ENCODE results near the gene HRNR.

Gene HRNR

DNA sequence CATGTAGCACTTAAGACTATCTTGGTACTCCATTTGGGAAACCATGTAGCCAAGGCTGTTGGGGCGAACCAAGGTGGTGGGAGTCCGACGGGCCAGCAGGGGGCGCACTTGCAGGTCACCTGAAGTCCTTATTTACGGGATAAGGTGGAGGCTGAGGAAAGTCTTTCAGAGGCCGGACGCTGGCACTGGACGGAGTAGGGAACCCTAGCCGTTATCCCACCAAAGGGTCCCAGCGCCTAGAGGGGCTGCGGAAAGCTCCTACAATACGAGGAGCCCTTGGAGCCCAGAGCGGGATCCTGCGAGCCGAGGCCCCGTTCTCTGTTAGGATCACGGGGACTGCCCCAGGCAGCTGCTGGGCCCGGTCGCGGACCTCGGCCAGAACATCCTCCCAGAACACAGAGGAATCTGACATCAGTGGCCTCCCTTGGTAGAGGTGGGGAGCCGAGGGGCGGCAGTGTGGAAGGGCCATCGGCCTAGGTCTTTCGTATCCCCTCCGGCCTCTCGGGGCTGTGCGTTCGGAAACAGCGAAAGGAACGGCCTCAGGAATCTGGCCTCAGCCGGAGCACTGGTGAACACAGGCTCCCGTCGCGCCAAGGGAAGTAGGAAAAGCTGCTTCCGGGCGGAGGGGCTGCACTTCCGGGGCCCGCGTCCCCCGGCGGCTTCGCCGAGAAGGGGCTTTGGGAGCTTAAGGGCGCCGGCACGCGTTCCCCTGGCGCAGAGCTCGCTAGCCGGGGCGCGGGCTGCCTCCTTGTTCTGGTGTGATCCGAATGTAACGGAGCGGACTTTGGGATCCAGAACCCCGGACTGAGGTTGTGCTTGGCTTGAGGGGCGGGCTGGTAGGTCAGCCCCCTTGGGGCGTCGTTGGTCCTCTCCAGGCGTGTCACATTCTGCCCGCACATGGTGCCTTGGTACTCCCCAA is 35.1 kb downstream of the HRNR start:
- peak; percentile 42 for DNase-seq

DNA sequence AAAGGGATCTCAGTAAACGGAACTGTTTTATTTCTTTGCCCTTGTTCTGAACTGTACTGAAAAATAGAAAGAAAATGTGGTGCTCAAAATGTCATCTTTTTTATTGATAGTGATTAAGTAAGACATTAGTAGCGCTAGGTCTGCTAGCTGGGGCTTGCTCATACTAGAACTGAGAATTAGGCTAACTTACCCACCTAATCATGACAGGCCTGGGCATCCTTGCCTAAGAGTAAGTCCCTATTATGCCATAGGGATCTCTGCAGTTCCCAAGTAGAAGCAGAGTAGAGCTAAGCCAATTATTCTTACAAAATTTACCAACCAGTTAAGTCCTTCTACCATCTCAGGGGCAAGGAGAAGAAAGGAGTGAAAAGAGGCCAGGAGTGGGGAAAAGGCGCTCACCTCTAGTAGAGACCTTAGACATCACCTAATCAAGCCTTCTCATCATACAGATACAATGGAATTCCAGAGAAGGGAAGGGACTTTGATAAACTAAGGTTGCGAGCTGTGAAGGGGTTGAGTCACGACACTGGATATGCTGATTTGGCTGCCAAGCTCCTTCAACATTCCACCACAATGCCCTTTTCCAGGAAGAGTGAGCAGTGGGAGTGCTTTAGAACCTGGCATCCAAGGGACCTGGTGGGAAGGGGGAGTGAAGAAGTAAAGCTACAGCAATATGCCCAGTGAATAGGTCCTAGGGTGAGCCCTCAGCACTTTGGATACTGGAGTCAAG is 37.3 kb downstream of the HRNR start:
- no peak for DNase-seq

GRCh38 chr1:152185544-152186391 is 38.2 kb downstream of the HRNR start:
- peak; percentile 26 for DNase-seq

DNA sequence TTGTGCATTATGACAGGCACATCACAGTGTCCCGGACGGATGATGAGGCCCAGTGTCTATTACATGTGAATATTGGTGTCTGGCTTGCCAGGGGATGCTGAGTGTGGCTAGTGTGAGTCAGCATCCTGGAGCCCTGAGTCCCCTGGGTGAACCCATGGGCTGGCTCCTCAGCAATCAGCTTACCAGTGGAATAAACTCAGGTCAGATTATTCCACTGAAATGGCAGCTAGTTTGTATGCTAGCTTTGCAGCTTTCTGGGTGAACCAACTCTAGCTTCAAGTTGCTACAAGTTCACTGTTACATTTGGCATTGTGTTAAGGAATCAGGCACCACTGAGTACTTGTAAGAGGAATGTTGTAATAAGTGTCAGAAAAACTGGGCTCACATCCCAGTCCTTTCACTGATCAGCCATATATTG is 41.0 kb downstream of the HRNR start:
- DNase-seq, result no peak

- no peak for DNase-seq
These were observed 41.6 kb downstream of the HRNR start for GRCh38 chr1:152182431-152182830.

DNA sequence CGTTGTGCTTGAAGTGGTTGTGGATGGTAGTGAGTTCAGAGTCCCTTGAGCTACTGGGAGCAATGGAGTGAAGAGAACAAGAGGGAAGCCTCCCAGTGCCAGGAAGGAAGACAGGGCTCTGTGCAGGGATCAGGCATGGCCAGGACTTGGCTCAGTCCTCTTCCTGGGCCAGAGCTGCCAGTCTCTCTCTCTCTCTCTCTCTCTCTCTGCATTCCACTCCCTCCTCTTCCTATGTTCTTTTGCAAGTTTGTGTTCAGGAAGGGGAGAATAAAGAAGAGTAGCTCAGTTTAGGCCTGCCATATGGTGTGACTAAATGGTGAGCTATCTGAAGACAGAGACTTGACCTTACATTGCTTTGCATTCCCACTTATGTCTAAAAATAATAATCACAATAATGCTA is 44.4 kb downstream of the HRNR start:
- no peak for DNase-seq

DNA sequence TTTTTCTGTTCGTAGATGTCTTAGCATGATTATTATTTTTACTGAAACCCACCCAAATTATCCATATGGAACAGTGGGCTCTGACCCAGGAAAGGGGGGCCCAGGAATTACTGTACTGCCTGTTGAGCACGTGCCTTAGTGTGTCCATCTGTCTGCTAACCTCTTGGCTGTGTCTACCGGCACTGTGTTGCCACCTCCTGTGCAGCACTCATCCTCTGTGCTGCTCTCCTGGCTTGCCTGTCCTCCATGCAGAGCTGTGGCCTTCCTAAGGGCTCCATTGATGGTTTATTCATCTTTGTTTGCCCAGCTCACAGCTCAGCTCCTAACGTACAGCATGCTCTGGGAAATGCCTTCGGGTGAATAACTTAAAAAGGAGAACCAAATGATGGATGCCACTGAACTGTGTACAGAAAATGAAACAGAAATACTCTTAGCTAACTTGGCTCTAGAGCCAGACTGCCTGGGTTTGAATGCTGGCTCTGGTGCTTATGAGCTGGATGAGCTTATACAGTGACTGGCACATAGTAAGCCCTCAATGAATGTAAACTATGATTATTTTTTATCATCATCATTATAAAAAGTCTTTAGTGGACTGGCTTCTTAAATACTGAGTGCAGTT is 53.6 kb downstream of the HRNR start:
- no peak for DNase-seq

- no peak for DNase-seq
These were observed 54.5 kb downstream of the HRNR start for GRCh38 chr1:152169366-152170025.

DNA sequence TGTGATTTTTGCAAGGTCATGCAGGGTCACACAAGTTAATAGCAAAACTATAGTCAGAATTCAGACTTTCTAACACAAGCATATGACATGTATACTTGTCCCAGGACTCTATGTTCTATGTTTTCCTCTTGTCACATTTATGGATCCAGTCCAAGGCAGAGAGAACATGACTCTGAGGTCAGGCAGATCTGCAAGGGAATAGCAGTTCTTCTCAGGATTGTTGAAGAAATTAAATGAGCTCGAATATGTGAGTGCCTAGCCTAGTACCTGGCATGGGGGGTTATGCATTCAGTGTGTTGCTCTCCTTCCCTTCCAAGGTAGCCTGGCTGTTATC is 55.5 kb downstream of the HRNR start:
- DNase-seq, result no peak

- DNase-seq, result no peak
These were observed 56.0 kb downstream of the HRNR start for GRCh38 chr1:152167835-152168534.

- DNase-seq, result no peak
These were observed 57.0 kb downstream of the HRNR start for GRCh38 chr1:152166966-152167365.

DNA sequence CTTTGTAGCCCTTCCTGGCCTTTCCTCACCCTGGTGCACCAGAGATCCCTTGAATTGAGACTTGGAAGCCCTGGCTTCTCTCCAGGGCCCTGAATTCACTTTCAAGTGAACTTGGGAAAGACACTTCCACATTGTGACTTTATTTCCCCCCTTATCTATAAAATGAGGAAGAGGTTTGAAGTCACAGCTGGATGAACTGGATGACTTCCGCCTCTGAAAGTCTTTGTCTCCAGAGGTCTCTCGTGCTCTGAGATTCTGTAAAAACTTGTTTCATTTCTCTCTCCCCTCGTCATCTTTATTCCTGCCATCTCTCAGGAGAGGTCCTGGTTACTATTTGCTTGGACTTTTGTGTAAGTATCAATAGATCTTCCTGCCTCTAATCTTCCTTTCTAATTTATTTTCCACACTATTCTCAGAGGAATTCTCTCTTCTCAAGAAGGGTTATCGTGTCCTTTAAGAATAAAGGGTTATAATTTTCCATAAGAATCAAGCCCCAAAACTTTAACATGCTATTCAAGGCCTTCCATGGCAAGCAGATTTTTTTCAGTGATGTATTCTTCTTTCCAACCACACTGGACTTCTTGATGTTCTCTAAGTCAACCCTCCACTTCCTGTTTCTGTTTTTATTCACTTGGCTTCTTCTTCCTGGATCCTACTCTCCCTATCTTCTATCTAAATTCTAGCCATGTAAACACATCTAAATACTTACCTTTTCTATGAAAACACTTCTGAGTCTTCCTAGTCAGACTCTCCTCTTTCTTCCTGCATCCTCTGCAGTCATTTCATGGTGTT is 58.5 kb downstream of the HRNR start:
- DNase-seq, result no peak

DNA sequence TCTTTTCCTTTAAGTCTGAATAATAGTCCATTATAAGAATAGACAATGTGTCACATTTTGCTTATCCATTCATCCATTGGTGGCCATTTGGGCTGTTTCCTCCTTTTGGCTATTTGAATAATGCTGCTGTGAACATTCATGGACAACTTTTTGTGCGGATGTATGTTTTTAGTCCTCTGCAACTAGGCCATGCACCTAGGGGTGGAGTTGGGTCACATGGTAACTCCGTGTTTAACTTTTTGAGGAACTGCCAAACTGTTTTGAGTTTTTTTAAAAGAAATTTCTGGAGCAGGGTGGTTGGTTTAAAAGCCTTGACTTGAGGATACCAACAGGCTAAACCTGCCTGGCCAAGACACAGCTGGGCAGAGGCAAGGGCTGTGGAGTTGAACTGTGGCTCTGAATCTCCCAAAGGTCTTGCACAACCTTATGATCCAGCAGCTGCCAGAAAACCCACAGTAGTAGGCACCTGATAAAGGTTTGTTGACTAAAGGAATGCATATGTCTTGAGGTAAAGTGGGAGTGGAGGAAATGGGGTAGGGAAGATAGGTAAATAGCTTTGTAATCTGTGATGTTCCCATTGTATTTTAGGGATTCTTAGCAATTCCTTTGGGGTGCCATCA is 59.4 kb downstream of the HRNR start:
- DNase-seq, result no peak

DNA sequence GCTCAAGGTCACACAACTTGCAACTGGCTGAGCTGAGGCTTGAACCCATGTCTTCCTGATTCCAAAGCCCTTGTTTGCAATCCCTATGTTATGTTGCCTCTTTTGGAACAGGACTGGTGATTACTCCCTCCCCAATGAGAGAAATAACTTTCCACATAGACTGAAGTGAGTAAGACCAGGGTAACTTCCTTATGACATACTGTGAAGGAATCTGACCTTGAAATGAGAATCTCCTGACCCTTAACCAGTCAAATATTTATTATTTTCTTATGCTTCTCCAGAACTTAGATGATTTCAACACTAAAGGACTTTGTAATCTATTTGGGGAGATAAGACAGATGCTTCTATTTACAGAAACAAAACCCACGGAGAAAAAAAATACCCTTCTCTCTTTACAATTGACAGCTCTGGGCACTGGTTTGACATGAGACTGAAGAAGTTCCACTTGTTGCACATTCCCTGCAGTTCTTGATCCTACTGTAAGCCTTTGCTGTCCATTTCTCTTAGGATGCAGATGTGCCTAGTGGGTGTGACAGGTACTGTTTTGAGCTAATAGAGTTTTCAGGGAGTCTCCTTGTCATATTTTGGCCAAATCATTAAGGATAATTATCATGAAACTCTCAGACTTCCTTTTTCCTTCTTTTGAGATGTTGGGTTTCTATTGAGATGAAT is 61.1 kb downstream of the HRNR start:
- DNase-seq, result no peak
